ENCODE results near the gene ATN1.

Gene ATN1

GRCh38 chr12:6943722-6944380 is 16.1 kb downstream of the ATN1 start, which contains the start of the genes C12orf57 and RNU7-1:
Gene C12orf57 (plus strand): TSS chr12:6944022. CDS start chr12:6944122, 100 bp downstream.
Gene RNU7-1 (plus strand): TSS chr12:6943816.
- in situ Hi-C loops (cut with MboI; ENCODE audit: low sequenced_read_pairs) = no loop called here

GRCh38 chr12:6944381-6945186 is 16.8 kb downstream of the ATN1 start:
- in situ Hi-C loops (cut with MboI; ENCODE audit: low sequenced_read_pairs) = no loop called here

- in situ Hi-C loops (cut with MboI; ENCODE audit: low sequenced_read_pairs) = no loop called here
Observed at GRCh38 chr12:6945613-6946012, 17.9 kb downstream of the ATN1 start.

- in situ Hi-C loops (cut with MboI; ENCODE audit: low sequenced_read_pairs) = no loop called here
Observed at GRCh38 chr12:6946033-6946919, 18.5 kb downstream of the ATN1 start.

GRCh38 chr12:6946920-6947374 is 19.2 kb downstream of the ATN1 start:
- in situ Hi-C loops (cut with MboI; ENCODE audit: low sequenced_read_pairs) = no loop called here

GRCh38 chr12:6947615-6948014 is 19.9 kb downstream of the ATN1 start:
- in situ Hi-C loops (cut with MboI; ENCODE audit: low sequenced_read_pairs) = no loop called here

GRCh38 chr12:6948873-6949594 is 21.3 kb downstream of the ATN1 start:
- in situ Hi-C loops (cut with MboI; ENCODE audit: low sequenced_read_pairs) = no loop called here

GRCh38 chr12:6950401-6950801 is 22.6 kb downstream of the ATN1 start:
- in situ Hi-C loops (cut with MboI; ENCODE audit: low sequenced_read_pairs) = no loop called here

GRCh38 chr12:6950811-6951540 is 23.2 kb downstream of the ATN1 start, which contains the start of gene PTPN6:
Gene PTPN6 (plus strand): TSS chr12:6951356. CDS start chr12:6951513, 157 bp downstream.
- in situ Hi-C loops (cut with MboI; ENCODE audit: low sequenced_read_pairs) = no loop called here

- in situ Hi-C loops (cut with MboI; ENCODE audit: low sequenced_read_pairs) = no loop called here
Observed at GRCh38 chr12:6951551-6952120, 23.9 kb downstream of the ATN1 start.

- in situ Hi-C loops (cut with MboI; ENCODE audit: low sequenced_read_pairs) = no loop called here
Observed at GRCh38 chr12:6952121-6952862, 24.5 kb downstream of the ATN1 start.

- in situ Hi-C loops (cut with MboI; ENCODE audit: low sequenced_read_pairs) = no loop called here
Observed at GRCh38 chr12:6952863-6953441, 25.2 kb downstream of the ATN1 start.

GRCh38 chr12:6953442-6954315 is 25.9 kb downstream of the ATN1 start:
- in situ Hi-C loops (cut with MboI; ENCODE audit: low sequenced_read_pairs) = no loop called here

GRCh38 chr12:6954316-6955107 is 26.8 kb downstream of the ATN1 start:
- in situ Hi-C loops (cut with MboI; ENCODE audit: low sequenced_read_pairs) = no loop called here

GRCh38 chr12:6955108-6956020 is 27.6 kb downstream of the ATN1 start:
- in situ Hi-C loops (cut with MboI; ENCODE audit: low sequenced_read_pairs) = no loop called here

Data from HL-60/S4 treated with phorbol 12-myristate 13-acetate at 8.2 ng/mL for 4 days and 3 days (cell line).